Suppressor macrophage (primary cell): ENCODE data around the gene CHMP6.
A peak's percentile ranks its signal among the peaks of the same experiment; 100 is the strongest.

Experiments used
- DNase-seq, 4 experiments: peaks; one replicate each; pipeline ENCODE4 v3.0.0-alpha.2; 2020 to 2022

The CHMP6 gene

GRCh38 chr17:81044764-81045589, 53.3 kb downstream of the CHMP6 start:
- peak; percentile 40 to 56 (median 52) for DNase-seq

GRCh38 chr17:81045590-81046095, 54.0 kb downstream of the CHMP6 start:
- DNase-seq = no peak

DNA sequence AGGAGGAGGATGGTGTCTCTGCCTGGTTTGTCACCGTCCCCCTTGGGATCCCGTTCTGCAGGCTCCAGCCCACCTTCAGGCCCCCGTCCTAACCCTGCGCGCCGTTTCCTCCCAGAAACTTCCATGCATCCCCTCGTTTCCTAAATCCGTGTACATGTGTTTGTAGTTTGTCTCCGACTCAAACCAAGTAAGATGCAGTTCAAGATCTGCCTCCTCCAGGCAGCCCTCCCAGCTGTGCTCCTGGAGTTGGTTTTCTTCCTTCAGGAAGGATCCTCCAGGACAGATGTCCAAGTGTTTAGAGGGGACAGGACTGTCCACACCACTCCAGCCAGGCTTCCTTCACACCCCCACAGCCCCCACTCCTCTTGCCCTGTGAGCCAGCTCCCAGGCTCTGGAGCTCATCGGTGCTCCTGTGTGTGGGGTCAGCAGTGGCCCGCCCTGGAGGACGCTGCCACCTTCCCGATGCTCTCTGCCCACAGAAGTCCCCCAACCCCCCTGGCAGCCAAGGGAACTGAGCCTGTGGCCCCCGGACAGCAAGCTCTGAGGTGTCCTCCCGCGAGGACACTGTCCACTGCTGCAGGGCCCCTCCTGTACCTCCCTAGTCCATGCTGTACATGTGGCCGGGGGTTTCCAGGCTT, 54.6 kb downstream of the CHMP6 start:
- no peak for DNase-seq

DNA sequence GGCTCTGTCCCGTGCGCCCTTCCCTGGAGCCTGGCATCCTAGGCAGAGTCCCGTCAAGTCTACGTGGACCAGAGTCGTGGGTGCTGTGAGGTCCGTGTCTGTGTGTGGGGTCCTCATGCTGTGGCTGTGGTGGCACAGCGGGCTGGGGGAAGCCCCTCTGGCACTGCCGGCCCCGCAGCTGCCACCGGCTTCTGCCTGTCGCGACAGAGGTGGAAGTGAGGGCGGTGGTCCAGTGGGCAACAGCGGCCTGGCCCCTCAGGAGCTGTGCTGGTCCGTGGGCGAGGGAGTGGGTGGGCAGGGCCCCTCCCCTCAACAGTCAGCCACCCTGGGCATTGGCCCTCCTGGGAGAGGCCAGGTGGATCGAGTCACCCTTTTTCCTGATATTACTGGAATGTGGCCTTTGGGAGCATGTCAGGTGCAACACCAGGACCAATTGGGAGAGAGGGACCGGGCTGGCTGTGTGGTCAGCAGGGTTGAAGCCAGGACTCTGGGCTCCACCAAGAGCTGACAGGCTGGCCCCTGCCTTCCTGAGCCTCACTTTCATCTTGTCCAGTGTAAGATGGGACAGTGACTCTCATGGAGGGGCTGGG, 55.2 kb downstream of the CHMP6 start:
- no peak for DNase-seq

GRCh38 chr17:81048827-81049371, 57.3 kb downstream of the CHMP6 start:
- no peak for DNase-seq

- DNase-seq = peak in 2 of 4 experiments; percentile 24 to 38
Measured at GRCh38 chr17:81049372-81049911, 57.8 kb downstream of the CHMP6 start.
